ENCODE results near the gene SFPQ. TPM values are rescaled to one million over a fixed set of nuclear protein-coding genes. Genes with fewer than 3 reads are reported as not detected.
"Not testable (repeated sequence)": the region's sequence is repeated elsewhere in the genome, so short reads cannot be mapped to it uniquely, and the experiment has no call there.

The SFPQ gene
- total RNA-seq, 1 donor from 2014 or later: 208 TPM

DNA sequence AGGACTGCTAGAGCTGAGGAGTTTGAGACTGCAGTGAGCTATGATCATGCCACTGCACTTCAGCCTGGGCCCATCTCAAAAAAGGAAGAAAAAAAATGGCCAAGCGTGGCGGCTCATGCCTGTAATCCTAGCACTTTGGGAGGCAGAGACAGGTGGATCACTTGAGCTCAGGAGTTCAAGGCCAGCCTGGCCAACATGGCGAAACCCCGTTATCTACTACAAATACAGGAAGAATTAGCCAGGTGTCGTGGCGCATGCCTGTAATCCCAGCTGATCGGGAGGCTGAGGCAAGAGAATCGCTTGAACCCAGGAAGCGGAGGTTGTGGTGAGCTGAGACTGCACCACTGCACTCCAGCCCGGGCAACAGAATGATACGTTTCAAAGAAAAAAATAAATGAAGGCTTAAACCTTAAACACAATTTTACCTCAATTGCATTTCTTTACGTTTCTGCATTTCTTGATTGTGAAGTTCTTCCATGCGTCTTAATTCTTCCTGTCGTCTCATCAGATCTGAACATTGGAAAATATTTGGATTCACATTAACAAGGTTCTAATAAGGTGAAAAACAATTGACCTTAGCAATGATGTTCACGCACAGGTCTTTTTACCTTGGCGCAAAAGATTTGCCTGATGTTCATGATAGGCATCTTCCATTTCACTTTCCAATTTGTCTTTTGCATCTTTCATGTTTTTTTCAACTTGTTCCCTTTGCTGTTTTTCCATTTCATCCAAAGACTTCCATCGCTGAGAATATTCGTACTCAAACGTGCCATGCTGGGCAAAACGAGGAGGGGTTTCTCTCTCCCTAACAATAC, 4.2 kb downstream of the SFPQ start:
- DNase-seq (ENCODE audit: extremely low read depth, low read depth, low spot score): no peak

DNA sequence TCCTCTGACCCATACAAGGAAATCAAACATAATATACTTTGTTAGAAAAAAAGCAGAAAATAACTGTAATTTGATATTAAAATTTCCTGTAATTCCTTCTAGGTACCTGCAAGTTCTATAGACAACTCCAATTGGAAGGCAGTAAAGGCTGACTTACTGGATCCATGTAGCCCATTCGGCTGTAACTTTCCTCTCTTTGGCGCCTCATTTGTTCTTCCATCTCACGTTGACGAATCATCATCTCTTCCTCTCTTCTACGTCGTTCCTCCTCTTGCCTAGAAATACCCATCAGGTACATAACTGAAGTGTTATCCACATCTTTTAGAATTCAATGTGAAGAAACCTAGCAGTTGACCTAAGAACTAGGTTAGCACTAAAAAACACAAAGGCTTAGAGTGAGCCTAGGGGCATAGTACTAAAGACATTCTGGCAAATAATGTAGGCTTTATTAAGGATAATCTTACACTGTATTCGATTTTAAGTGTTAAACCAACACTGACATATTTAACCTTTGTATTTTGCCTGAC, 5.1 kb downstream of the SFPQ start:
- no peak for DNase-seq (ENCODE audit: extremely low read depth, low read depth, low spot score)

DNA sequence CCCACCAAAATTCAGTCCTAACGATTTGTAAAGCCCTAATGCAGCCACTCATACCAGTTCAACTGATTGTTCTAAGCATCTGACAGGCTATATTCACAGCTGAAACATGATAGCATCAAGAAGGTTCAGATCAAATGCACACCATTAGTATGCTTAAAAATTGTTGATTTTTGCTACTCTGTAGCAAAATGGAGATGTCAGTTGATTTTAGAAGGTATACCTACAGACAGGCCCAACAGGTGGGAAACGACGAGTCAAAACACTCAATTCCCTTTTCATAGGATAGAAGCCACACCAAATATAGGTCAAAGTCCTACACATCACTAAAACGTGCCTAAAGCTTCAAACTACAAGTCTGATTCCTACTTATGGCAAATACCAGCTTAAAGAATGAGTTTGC, 6.7 kb downstream of the SFPQ start:
- no peak for DNase-seq (ENCODE audit: extremely low read depth, low read depth, low spot score)

DNA sequence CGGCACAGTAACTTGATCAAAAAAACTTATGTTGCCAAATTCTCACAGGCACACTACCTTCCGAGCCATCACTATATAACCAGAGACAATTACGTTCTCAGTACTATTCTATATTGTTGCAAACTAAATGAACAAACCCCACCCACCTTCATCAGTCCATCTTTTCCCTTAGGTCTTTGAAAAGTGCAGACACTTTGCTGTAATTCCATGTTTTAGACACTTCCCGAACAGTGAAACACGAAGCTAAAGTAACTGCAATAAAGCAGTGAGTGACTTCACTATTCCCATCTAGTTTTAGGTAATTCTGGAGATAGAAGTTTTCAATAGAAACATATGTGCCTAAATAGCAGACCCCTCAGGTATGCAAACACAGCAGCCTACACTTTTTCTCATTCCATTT, 7.7 kb downstream of the SFPQ start:
- no peak for DNase-seq (ENCODE audit: extremely low read depth, low read depth, low spot score)

DNA sequence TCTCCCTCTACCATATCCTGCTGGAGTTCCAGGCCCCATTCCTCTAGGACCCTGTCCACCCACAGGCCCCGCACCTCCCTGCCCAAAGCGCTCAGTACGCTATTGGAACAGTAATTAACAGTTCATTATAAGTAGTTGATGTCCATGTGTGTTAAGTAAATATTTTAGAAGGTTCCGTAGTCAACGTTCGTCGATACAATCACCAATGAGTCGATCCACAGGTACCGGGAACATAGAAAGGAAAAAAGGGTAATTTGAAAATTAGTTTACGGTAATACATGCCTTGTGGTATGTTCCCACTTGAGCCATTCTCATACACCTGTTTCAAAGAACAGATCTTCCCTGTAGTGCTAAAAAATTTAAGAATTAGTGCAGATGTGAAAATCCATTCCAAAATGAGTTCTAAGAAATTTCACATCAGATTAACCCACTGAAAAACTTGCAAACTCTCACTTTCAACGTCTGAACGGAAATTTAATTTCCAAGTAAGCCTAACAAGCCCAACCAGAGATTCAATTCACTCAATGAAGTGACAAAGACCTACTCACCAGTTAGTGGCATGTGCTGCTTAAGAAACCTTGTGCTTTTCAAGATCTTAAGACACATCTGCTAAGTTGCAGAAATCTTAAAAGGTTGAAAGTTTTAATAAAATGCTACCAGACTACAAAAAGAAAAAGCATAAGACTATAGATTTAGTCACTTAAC, 8.3 kb downstream of the SFPQ start:
- DNase-seq (ENCODE audit: extremely low read depth, low read depth, low spot score): no peak

DNA sequence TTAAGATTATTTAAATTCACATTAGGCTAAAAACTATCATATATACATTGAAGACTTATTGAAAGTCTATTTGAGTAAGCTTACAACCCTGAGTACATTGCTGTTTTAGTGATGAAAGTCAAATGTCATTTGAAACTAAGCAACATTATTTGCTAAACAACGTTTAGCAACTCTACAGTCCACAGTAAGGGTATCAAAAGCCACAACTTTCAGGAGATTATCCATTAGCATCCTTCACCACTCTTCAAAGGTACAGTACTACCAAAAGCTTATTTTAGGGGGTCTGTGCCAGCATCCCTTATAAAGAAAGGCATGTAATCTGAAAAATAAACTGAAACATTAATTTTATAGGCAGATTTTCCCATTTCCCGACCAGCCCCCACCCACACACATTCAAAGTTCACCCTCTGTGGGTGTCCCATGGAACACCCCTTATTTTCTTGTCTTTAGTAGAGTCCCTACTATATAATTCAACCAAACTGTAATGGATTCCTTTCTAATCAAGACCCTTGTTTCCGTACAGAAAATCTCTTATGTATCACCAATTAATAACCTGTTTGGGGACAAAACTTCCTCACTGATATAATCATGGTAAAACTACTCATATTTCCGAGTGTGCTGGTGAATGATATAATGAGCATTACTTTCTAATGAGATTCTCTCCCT, 11.0 kb downstream of the SFPQ start:
- no peak for DNase-seq (ENCODE audit: extremely low read depth, low read depth, low spot score)

DNA sequence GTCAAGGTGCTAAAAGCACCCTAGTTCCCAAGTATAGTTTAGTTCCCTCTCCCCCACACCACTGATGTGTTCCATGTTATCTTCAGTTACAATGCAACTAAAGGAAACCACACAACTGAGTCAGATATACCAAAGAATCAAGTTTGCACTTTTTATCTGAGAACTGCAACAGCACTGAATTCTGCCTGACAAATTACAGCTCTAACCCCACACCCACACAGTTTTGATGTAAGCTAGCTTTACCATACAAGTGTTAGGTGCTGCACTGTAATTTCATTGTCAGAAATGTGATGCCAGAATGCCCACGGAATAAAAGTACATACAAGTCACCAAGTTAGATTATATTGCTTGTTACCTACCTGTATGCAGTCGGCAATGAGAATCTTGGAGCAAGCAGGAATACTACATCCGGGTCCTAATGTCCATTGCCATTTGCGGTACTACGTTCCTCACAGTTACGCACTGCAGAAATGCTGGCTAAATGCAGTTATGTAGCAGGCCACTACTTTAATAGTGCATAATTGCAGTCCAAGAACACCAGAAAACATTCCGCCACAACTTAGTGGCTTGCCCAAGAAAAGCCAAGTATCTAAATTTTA, 12.1 kb downstream of the SFPQ start:
- no peak for DNase-seq (ENCODE audit: extremely low read depth, low read depth, low spot score)

DNA sequence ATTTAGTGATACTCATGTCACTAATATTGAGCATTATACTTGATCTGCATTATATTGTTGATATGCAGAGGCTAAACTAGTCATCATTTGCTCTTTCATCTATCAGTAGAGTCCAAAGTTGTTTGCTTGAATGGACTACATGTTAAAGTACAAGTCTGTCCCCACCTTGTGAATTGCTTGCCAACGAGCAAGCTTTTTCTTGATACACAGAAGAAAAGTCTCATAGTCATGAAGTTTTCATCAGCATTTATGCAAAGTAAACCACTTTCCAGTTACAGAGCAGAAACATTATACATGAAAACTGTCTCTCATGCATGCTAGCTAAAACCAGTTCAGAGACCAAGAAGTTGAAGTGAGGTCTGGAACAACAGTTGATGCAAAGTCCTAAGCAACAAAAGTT, 13.0 kb downstream of the SFPQ start:
- DNase-seq (ENCODE audit: extremely low read depth, low read depth, low spot score): no peak

DNA sequence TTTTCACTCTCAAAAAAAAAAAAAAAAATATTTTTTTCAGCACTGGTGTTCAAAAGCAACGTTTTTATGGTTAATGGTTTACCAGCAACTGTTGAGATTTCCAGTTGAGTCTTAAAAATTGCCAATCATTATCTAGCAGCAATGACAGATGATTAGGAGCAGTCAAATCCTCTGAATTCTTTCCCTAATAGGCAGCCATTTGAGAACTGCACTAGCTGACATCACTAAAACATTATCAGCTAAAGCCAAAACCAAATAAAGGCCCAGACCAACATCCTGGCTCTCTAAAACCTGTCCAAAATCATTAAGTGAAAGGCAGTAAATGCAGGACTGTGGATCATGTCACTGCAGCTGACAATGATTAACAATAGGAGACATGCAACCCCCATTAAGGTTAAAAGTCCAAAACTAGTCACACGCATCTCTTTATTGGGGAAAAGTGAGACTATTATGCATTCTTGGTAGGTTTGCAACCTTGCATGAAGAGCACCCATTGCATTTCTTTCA, 14.0 kb downstream of the SFPQ start:
- DNase-seq (ENCODE audit: extremely low read depth, low read depth, low spot score): no peak

DNA sequence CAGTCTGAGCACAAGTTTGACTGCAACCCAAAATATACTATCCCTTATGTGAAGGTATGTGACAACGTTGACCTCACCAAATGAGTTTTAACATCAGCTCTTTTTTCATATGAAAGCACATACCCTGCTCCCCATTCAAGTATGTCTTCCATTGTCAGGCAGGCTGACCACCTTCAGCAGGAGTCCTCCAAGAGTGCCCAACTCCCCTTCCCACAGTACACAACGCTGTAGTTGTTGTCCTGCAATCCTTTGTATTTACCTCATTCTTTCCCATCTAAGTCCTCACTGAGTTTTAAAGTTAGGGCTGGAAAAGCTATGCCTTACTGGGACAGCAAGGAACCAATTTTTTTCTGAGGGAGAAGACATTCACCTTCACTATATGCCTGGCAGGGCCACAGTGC, 14.7 kb downstream of the SFPQ start:
- no peak for DNase-seq (ENCODE audit: extremely low read depth, low read depth, low spot score)

DNA sequence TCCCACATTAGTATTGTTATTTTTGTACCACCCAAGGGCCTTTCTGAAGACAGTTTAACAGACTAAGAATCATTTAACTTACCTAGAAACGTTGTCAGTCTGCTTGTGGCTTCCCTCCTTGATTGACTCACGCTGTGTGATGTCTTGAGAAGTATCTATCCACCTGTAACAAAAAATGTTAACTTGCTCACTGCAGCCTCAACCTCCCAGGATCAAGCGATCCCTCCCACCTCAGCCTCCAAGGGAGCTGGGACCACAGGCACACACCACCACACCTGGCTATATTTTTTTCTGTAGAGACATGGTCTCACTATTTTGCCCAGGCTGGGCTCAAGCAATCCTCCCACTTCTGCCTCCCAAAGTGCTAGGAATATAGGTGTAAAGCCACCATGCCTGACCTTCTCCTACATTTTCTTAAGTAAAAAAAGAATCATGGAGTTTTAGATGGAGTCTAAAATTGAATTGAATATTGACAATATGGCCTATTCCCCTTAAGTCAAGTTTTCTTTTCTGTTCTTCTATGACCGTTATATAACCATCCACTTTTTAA, 15.6 kb downstream of the SFPQ start:
- DNase-seq (ENCODE audit: extremely low read depth, low read depth, low spot score): no peak

DNA sequence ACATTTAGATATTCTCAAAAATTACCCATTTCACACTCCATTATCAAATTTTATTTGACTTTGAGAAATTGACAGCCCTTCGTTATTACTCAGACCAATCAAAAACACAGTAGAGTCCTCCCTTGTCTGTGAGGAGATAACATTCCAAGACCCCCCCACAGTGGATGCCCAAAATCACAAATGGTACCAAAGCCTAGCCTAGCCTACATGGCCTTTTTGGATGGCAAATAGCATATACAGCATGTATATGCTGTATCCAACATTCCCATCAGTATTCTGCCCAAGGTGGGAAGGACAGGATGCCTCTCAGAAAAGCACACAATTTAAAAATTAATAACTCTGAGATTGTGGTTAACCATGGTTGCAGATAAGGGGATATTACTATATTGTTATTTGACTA, 17.3 kb downstream of the SFPQ start:
- no peak for DNase-seq (ENCODE audit: extremely low read depth, low read depth, low spot score)

DNA sequence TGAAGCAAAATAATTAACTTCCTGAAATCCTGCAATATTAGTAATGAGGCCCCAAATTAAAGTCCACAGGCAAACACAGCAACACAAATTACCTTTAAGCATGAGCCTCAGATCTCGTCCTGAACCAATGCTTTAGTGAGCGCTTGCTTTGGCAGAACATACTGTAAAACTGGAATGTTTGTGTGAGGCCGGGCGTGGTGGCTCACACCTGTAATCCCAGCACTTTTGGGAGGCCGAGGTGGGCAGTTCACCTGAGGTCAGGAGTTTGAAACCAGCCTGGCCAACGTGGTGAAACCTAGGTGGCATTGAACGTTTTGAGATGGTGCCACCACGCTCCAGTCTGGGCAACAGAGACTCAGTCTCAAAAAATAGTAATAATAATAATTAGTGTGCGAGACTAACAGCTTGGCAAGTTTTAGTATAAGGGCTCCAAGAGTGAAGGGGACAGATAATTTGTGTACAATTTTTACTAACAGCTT, 17.8 kb downstream of the SFPQ start:
- DNase-seq (ENCODE audit: extremely low read depth, low read depth, low spot score): no peak

DNA sequence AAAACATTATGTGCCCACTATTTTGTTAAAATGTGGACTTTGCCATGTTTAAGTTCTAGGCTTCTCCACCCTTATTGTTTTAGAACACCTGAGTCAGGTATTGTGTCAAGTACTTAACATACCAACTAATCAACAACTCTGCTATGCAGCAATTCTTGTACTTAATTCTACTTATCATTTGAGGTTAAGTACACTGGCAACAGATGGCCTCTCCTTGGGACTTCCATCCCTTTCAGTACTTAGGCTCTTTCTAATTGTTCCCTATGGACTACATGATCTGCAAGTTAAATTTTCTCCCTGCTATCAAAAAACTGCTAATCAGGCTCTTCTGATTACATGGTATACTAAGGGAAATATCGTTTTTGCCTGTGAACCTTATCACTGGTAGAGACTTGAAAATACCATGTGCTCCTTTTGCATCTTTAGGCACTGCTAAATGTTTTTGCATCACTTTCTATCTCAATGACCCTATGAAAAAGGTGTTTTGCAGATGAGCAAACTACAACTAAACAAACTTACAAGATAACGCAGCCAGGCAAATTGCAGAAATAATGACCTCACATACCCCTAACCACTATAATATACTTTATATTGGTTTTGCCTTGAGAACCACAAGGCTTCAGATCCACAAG, 18.9 kb downstream of the SFPQ start:
- DNase-seq (ENCODE audit: extremely low read depth, low read depth, low spot score): no peak

DNA sequence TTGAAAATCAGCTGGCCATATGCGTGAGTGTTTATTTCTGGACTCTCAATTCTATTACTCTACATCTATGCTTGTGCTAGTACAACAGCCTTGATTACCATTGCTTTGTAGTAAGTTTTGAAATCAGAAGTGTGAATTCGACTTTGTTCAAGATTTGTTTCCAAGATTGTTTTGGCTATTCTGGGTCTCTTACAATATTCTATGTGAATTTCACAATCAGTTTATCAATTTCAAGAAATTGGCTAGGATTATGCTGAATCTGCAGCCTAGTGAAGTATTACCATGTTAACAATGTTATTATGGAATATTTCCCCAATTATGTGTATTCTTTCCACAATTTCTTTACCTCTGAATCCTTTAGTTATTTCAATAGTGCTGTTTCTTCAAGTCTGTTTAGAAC, 19.5 kb downstream of the SFPQ start:
- no peak for DNase-seq (ENCODE audit: extremely low read depth, low read depth, low spot score)

DNA sequence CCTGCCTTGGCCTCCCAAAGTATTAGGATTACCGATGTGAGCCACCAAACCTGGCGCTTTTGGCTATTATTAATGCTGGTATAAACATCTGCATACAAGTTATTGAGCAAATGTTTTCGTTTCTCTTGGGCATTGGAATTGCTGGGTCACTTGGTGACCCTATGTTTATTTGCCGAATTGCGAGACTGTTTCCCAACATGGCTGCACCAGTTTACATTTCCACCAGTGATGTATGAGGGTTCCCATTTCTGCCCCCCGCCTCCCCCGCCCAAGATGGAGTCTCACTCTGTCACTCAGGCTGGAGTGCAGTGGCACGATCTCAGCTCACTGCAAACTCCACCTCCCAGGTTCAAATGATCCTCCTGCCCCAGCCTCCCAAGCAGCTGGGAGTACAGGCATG, 20.9 kb downstream of the SFPQ start:
- DNase-seq (ENCODE audit: extremely low read depth, low read depth, low spot score): no peak

DNA sequence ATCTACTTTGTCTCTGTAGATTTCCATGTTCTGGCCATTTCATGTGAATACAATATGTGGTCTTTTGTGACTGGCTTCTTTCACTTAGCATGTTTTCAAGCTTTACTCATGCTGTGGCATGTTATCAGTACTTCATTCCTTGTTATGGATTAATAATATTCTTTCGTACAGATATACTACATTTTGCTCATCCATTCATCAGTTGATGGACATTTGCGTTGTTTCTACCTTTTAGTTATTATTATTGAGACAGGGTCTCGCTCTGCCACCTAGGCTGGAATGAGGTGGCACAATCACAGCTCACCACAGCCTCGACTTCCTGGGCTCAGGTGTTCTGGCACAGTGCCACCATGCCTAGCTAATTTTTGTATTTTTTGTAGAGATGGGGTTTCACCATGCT, 21.4 kb downstream of the SFPQ start:
- no peak for DNase-seq (ENCODE audit: extremely low read depth, low read depth, low spot score)

DNA sequence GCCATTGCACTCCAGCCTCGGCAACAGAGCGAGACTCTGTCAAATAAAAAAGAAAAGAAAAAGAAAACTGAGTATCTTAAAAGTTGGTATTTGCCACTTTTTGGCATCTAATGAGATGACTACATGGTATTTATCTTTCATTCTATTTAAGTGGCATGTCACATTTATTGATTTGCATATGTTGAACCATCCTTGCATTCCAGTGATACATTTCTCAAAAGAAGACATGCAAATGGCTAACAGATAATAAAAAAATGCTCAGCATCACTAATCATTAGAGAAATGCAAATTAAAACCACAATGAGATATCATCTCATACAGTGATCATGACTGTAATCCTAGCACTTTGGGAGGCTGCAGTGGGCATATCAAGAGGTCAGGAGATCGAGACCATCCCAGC, 28.1 kb downstream of the SFPQ start:
- no peak for DNase-seq (ENCODE audit: extremely low read depth, low read depth, low spot score)

DNA sequence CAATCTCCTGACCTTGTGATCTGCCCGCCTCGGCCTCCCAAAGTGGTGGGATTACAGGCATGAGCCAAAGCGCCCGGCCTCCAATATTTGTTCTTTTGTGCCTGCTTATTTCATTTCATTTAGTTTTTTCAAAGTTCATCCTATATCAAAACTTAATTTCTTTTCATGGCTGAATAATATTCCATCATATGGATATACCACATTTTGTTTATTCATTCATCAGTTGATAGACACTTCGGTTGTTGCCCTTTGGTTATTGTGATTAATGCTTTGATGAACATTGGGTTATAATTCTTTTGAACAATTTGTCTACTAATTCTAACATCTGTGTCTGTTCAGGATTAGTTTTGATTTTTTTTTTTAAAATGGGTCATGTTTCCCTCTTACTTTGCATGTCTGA, 41.7 kb downstream of the SFPQ start:
- no peak for DNase-seq (ENCODE audit: extremely low read depth, low read depth, low spot score)

DNA sequence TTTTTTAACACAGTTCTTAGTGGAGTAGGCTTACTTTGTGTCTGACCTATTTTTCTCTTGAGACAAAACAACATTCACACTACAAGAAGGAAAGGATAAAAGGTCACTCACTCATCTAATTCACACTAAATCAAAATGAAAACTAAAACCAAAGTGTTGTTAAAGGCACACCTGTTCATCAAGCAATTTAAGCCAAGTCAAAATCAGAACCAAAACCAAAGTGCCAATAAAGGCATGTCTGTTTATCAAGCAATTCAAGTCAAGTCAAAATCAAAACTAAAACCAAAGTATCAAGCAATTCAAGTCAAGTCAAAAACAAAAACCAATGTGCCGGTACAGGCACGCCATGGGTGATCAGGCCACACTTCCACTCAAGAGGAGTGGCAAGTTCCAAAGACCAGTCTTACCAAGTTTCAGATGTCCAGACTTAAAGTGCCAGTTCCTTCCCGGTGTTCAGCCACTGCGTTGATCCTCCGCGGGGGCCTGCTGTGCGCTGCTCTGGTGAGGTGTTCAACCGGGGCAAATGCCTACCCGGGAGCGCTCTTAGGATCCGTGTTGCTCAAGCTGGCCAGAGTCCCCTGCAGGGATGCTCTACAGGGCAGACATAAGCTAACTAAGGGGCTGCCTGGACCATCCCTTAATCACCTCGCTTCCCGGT, 46.9 kb downstream of the SFPQ start:
- DNase-seq (ENCODE audit: extremely low read depth, low read depth, low spot score): not testable (repeated sequence)

Measured in glomerular endothelial cell (primary cell).